PC-9 (cell line): ENCODE data around the gene ADGRA3. TPM values are rescaled to one million over a fixed set of nuclear protein-coding genes. Genes with fewer than 3 reads are reported as not detected.

Source experiments
- BruUV-seq: library from RNA; stranded (reverse); fragments of 400-500 nt; replicated peaks from 2 replicates; lab custom pipeline; 2021; lab: Mats Ljungman, UMichigan
- CTCF ChIA-PET: fragments of 300-600 bp; sonication (Branson Sonifier 250); formaldehyde crosslinking; loops from one replicate; lab custom pipeline; 2022; ENCODE audit warnings: antibody characterized with exemption; lab: Charles Lee
- POLR2A ChIA-PET: fragments of 300-600 bp; sonication (Branson Sonifier 250); formaldehyde crosslinking; loops from one replicate; lab custom pipeline; 2022; ENCODE audit warnings: antibody characterized with exemption; ENCODE audit not compliant: unreplicated experiment; lab: Charles Lee
- DNase-seq, 2 experiments: peaks; one replicate each; pipeline versions ENCODE4 v3.0.0 to v3.0.0-alpha.2; 2015 to 2022; ENCODE audit warnings: mixed read lengths in 1 of 2
- H2AFZ ChIP-seq: fragments of 200-600 bp; sonication (generic); 2 replicates; pipeline ENCODE4 v1.8.1; 2017; ENCODE audit warnings: antibody characterized with exemption
- H3F3A ChIP-seq: fragments of 200-600 bp; sonication (generic); 2 replicates; pipeline ENCODE4 v1.8.1; 2017; ENCODE audit warnings: antibody characterized with exemption, mild to moderate bottlenecking, low read depth; ENCODE audit not compliant: insufficient read depth
- H3K27ac ChIP-seq: fragments of 200-600 bp; sonication (generic); 2 replicates; pipeline ENCODE4 v1.6.1; 2016; ENCODE audit warnings: mixed run types
- H3K27me3 ChIP-seq: fragments of 200-600 bp; sonication (generic); 2 replicates; pipeline ENCODE4 v1.6.1; 2016; ENCODE audit warnings: low read depth, mixed run types; ENCODE audit not compliant: insufficient read depth
- H3K36me3 ChIP-seq: fragments of 200-600 bp; sonication (generic); 2 replicates; pipeline ENCODE4 v1.6.1; 2016; ENCODE audit warnings: low read depth, mixed run types
- H3K4me1 ChIP-seq: fragments of 200-600 bp; sonication (generic); replicated peaks from 2 replicates; pipeline ENCODE4 v1.6.1; 2016; ENCODE audit warnings: mixed run types; ENCODE audit not compliant: insufficient read depth
- H3K4me2 ChIP-seq: fragments of 200-600 bp; sonication (generic); 2 replicates; pipeline ENCODE4 v1.6.1; 2017; ENCODE audit warnings: mixed run types
- H3K4me3 ChIP-seq: fragments of 200-600 bp; sonication (generic); 2 replicates; pipeline ENCODE4 v1.6.1; 2016; ENCODE audit warnings: mixed run types
- H3K79me2 ChIP-seq: fragments of 200-600 bp; sonication (generic); 2 replicates; pipeline ENCODE4 v1.6.1; 2017; ENCODE audit warnings: low read depth, mixed run types
- H3K9me2 ChIP-seq: fragments of 200-600 bp; sonication (generic); 2 replicates; pipeline ENCODE4 v1.8.1; 2017; ENCODE audit warnings: mild to moderate bottlenecking; ENCODE audit not compliant: insufficient read depth
- H3K9me3 ChIP-seq: fragments of 200-600 bp; sonication (generic); 2 replicates; pipeline ENCODE4 v1.8.1; 2016; ENCODE audit warnings: low read depth; ENCODE audit not compliant: insufficient read depth
- H4K20me1 ChIP-seq: fragments of 200-600 bp; sonication (generic); 2 replicates; pipeline ENCODE4 v1.8.1; 2017; ENCODE audit not compliant: insufficient read depth
- EZH2 ChIP-seq: fragments of 200-600 bp; sonication (generic); IDR thresholded peaks from 2 replicates; pipeline ENCODE4 v1.8.0; 2017; ENCODE audit warnings: antibody characterized with exemption, low read depth
- intact Hi-C: fragments of 100-400 bp; cut with micrococcal nuclease; formaldehyde crosslinking; loops from one replicate; pipeline ENCODE4 v1.10.0; 2022; ENCODE audit not compliant: unreplicated experiment
- total RNA-seq: library from RNA; stranded (reverse); gene quantifications from 2 replicates; pipeline ENCODE4 v1.2.3, GENCODE V29; 2021
- TF ChIP-seq, protein P1 (sequence below): fragments of 200-600 bp; sonication (generic); conservative IDR thresholded peaks from 2 replicates; pipeline ENCODE4 v1.6.1; 2017; ENCODE audit warnings: mixed run types, antibody characterized with exemption, mild to moderate bottlenecking, moderate library complexity

ADGRA3 gene
- total RNA-seq, 1 experiment from 2014 or later = 40.5 TPM

DNA sequence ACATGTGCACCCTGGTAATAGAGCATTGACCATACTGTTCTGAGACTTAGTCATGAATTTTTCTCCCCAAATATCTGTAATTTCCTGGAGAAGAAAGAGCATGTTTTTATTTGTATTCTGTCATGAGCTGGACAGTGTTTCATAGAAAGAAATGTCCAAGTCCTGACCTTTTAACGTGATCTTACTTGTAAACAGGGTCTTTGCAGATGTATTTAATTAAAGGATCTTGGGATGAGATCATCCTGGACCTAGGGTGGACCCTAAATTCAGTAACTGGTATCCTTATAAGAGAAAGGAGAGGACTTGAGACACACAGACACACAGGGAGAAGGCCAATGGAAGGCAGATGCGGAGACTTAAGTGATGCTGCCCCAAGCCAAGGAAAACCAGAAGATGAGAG lies 3.6 kb downstream of the ADGRA3 start:
- ChIA-PET CTCF (no interaction called here), POLR2A (no interaction called here)
- Histone ChIP-seq H3K9me3 (no peaks in the 10 kb centered on the region), H4K20me1 (no peaks in the 10 kb centered on the region), H3K9me2 (no peaks in the 10 kb centered on the region), H3F3A (peaks cover 11% of the 10 kb centered on the region; the same call in 1 of the 2 replicates), H2AFZ (no peak overlapping the region), H3K4me2 (no peak overlapping the region), H3K4me1 (peaks cover 39% of the 10 kb centered on the region), H3K27me3 (no peaks in the 10 kb centered on the region), H3K79me2 (peaks cover 78% of the 10 kb centered on the region), H3K4me3 (no peak overlapping the region), H3K27ac (no peak overlapping the region), H3K36me3 (no peaks in the 10 kb centered on the region)
- TF ChIP-seq, protein P1, sequence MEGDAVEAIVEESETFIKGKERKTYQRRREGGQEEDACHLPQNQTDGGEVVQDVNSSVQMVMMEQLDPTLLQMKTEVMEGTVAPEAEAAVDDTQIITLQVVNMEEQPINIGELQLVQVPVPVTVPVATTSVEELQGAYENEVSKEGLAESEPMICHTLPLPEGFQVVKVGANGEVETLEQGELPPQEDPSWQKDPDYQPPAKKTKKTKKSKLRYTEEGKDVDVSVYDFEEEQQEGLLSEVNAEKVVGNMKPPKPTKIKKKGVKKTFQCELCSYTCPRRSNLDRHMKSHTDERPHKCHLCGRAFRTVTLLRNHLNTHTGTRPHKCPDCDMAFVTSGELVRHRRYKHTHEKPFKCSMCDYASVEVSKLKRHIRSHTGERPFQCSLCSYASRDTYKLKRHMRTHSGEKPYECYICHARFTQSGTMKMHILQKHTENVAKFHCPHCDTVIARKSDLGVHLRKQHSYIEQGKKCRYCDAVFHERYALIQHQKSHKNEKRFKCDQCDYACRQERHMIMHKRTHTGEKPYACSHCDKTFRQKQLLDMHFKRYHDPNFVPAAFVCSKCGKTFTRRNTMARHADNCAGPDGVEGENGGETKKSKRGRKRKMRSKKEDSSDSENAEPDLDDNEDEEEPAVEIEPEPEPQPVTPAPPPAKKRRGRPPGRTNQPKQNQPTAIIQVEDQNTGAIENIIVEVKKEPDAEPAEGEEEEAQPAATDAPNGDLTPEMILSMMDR = no peak
- no peak for TF ChIP-seq EZH2
- no peak for DNase-seq
- intact Hi-C loops = no loop called here
- BruUV-seq = no TSS peak

DNA sequence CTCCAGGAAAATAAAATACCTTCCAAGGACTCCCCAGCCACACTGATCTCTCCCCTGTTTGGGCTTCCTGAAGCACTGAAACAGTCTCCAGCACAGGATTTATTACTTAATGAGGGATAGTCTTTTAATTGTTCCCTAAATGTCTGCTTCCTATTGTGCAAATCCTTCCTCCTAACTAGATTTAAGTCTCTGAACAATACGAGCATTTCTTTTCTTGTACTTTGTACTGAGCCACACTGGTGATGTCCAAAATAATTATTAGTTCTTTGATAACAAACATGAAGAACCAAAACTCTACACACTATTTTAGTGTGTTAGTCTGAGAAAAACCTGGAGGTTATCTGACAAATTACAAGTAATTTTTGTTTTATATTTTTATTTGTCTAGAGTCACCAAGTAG lies 5.1 kb downstream of the ADGRA3 start:
- peaks cover 11% of the 10 kb centered on the region; the same call in 1 of the 2 replicates for H3F3A ChIP-seq
- H3K4me2 ChIP-seq = no peak overlapping the region
- H3K9me2 ChIP-seq = no peaks in the 10 kb centered on the region
- H3K27me3 ChIP-seq = no peaks in the 10 kb centered on the region
- intact Hi-C loops = no loop called here
- CTCF ChIA-PET = no interaction called here
- H3K36me3 ChIP-seq = no peaks in the 10 kb centered on the region
- POLR2A ChIA-PET = no interaction called here
- no peak overlapping the region for H2AFZ ChIP-seq
- H3K4me1 ChIP-seq = peaks cover 36% of the 10 kb centered on the region
- no peak overlapping the region for H3K27ac ChIP-seq
- no peak for TF ChIP-seq EZH2
- TF ChIP-seq, protein P1 = no peak
- no peaks in the 10 kb centered on the region for H4K20me1 ChIP-seq
- no TSS peak for BruUV-seq
- no peaks in the 10 kb centered on the region for H3K9me3 ChIP-seq
- no peak overlapping the region for H3K4me3 ChIP-seq
- H3K79me2 ChIP-seq = peaks cover 93% of the 10 kb centered on the region
- no peak for DNase-seq

DNA sequence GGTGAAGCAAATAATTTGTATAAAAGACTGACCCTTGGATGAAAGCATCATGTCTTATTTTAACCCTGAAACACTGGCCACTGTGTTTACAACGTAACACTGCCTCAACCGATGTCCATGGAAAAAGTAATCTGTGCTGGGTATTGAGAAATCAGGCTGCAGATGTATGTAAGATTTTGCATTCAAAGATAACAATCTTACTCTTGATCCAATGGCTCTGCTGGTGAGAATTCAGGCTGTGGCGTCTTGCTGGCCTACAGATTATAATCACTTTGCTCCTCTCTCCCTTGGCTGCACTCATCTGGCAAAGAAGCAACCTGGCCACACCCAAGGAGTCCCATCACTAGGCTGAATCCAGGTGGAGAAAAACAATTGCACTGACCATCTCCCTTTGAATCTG lies 7.5 kb downstream of the ADGRA3 start:
- intact Hi-C loops = no loop called here
- peaks cover 26% of the 10 kb centered on the region for H3K4me1 ChIP-seq
- H3K9me2 ChIP-seq = no peaks in the 10 kb centered on the region
- H3K36me3 ChIP-seq = no peaks in the 10 kb centered on the region
- peak; percentile 27 to 65 for DNase-seq
- BruUV-seq = no TSS peak
- POLR2A ChIA-PET = no interaction called here
- H3K4me2 ChIP-seq = peak overlapping the region; percentile 24; the same call in 1 of the 2 replicates
- H3K27me3 ChIP-seq = no peaks in the 10 kb centered on the region
- H3F3A ChIP-seq = peaks cover 8% of the 10 kb centered on the region
- peaks cover 98% of the 10 kb centered on the region for H3K79me2 ChIP-seq
- no peaks in the 10 kb centered on the region for H3K9me3 ChIP-seq
- H3K4me3 ChIP-seq = no peak overlapping the region
- no peak overlapping the region for H2AFZ ChIP-seq
- H4K20me1 ChIP-seq = no peaks in the 10 kb centered on the region
- H3K27ac ChIP-seq = 0 out of 2 replicates have a peak overlapping the region, but pooled peaks have one; percentile 23
- CTCF ChIA-PET = no interaction called here
- no peak for TF ChIP-seq EZH2
- TF ChIP-seq, protein P1 = no peak
